ENCODE data around the gene METAP2.
"Not testable (repeated sequence)": the region's sequence is repeated elsewhere in the genome, so short reads cannot be mapped to it uniquely, and the experiment has no call there.

The METAP2 gene

GRCh38 chr12:95462081-95462480 lies 11.9 kb upstream of the METAP2 start:
- no peak for DNase-seq

GRCh38 chr12:95462551-95462950 lies 11.4 kb upstream of the METAP2 start:
- DNase-seq: no peak

GRCh38 chr12:95463050-95463449 lies 10.9 kb upstream of the METAP2 start:
- no peak for DNase-seq

- DNase-seq: not testable (repeated sequence)
These were observed 10.2 kb upstream of the METAP2 start for GRCh38 chr12:95463776-95464175.

GRCh38 chr12:95465275-95465674 lies 8.7 kb upstream of the METAP2 start:
- DNase-seq: no peak

GRCh38 chr12:95470300-95470699 lies 3.7 kb upstream of the METAP2 start:
- DNase-seq: no peak

GRCh38 chr12:95473231-95473883 lies 595 bp upstream of the METAP2 start:
- DNase-seq: peak in 35 of 58 donors; percentile 2 to 66 (median 35)

- DNase-seq: peak in 3 of 58 donors; percentile 22 to 31 (median 26)
These were observed 657 bp downstream of the METAP2 start for GRCh38 chr12:95474660-95474958.

- DNase-seq: no peak
These were observed 6.3 kb downstream of the METAP2 start for GRCh38 chr12:95480230-95480629.

GRCh38 chr12:95481072-95481471 lies 7.1 kb downstream of the METAP2 start:
- no peak for DNase-seq

GRCh38 chr12:95481888-95482287 lies 7.9 kb downstream of the METAP2 start:
- DNase-seq: no peak

- not testable (repeated sequence) for DNase-seq
These were observed 8.6 kb downstream of the METAP2 start for GRCh38 chr12:95482564-95482963.

GRCh38 chr12:95484524-95484923 lies 10.6 kb downstream of the METAP2 start:
- DNase-seq: no peak

- no peak for DNase-seq
These were observed 13.1 kb downstream of the METAP2 start for GRCh38 chr12:95487024-95487423.

- DNase-seq: no peak
These were observed 18.5 kb downstream of the METAP2 start for GRCh38 chr12:95492462-95492861.

- no peak for DNase-seq
These were observed 20.9 kb downstream of the METAP2 start for GRCh38 chr12:95494888-95495287.

GRCh38 chr12:95495433-95495832 lies 21.5 kb downstream of the METAP2 start:
- no peak for DNase-seq

- DNase-seq: no peak
These were observed 23.1 kb downstream of the METAP2 start for GRCh38 chr12:95497031-95497430.

- no peak for DNase-seq
These were observed 25.0 kb downstream of the METAP2 start for GRCh38 chr12:95498968-95499367.

GRCh38 chr12:95499772-95500171 lies 25.8 kb downstream of the METAP2 start:
- no peak for DNase-seq

- DNase-seq: no peak
These were observed 30.2 kb downstream of the METAP2 start for GRCh38 chr12:95504140-95504539.

- no peak for DNase-seq
These were observed 31.1 kb downstream of the METAP2 start for GRCh38 chr12:95505039-95505438.

GRCh38 chr12:95506707-95507523 lies 33.0 kb downstream of the METAP2 start:
- DNase-seq: peak in 1 of 58 donors; percentile 4

Data from anterior cingulate cortex (tissue), 58 donors.